ENCODE results near the gene SPTBN4. TPM values are rescaled to one million over a fixed set of nuclear protein-coding genes. Genes with fewer than 3 reads are reported as not detected.

SPTBN4 gene
- total and polyA plus RNA-seq, 2 donors (not counting 1 experiment from before 2014, with no cell fraction given): 0.03 to 0.67 TPM

GRCh38 chr19:40508739-40509260 lies 42.0 kb downstream of the SPTBN4 start:
- Histone ChIP-seq H2AFZ (ENCODE audit: insufficient read depth, low read depth, low read length, poor library complexity, severe bottlenecking) (no peak overlapping the region), H3K36me3 (replicated peaks in 1 of 2; ENCODE audit: control extremely low read depth in 1 of 2, control insufficient read depth in 1 of 2, extremely low read depth in 1 of 2, insufficient read depth in 2 of 2, low read length in 1 of 2) (no peaks in the 10 kb centered on the region), H3K9ac (ENCODE audit: low read length) (no peak overlapping the region), H3K4me3 (ENCODE audit: control extremely low read depth in 1 of 5, extremely low read depth in 1 of 5, insufficient read depth in 1 of 5, low read depth in 2 of 5, low read length in 4 of 5) (no peak overlapping the region), H3K4me2 (replicated peaks; ENCODE audit: low read depth, low read length, poor library complexity, severe bottlenecking) (no peak overlapping the region), H3K9me3 (ENCODE audit: control extremely low read depth in 1 of 3, control insufficient read depth in 2 of 3, insufficient read depth in 1 of 3, low read length in 2 of 3) (peaks cover 0 to 7% (median 0%) of the 10 kb centered on the region in 3 donors), H3K27me3 (replicated peaks in 1 of 4; ENCODE audit: control extremely low read depth in 1 of 4, control insufficient read depth in 3 of 4, insufficient read depth in 4 of 4, low read length in 3 of 4) (peaks cover 0 to 40% (median 12%) of the 10 kb centered on the region in 4 experiments), H3K27ac (ENCODE audit: low read length in 2 of 2) (no peak overlapping the region), H3K79me2 (ENCODE audit: control insufficient read depth, insufficient read depth, low read length) (no peaks in the 10 kb centered on the region), H4K20me1 (ENCODE audit: control insufficient read depth, insufficient read depth, low read length, poor library complexity, severe bottlenecking) (no peaks in the 10 kb centered on the region), H3K4me1 (ENCODE audit: control insufficient read depth in 2 of 2, insufficient read depth in 2 of 2, low read length in 2 of 2) (peaks cover 3 to 7% of the 10 kb centered on the region in 2 donors)
- H3K4me3 Mint-ChIP-seq: no peak overlapping the region
- peaks cover 3% of the 10 kb centered on the region for H3K4me1 Mint-ChIP-seq
- 74% methylated on average over 3 of the region's 8 CpGs for WGBS (ENCODE audit: insufficient coverage)
- peaks cover 49% of the 10 kb centered on the region for H3K27me3 Mint-ChIP-seq
- no peak overlapping the region for H3K27ac Mint-ChIP-seq
- no peak for TF ChIP-seq EZH2 (IDR thresholded peaks at IDR 0.05; ENCODE audit: borderline replicate concordance, insufficient read depth, low read depth, low read length, poor library complexity, severe bottlenecking)
- no peak for TF ChIP-seq CTCF (IDR thresholded peaks at IDR 0.05)
- ChIA-PET POLR2A (no interaction called here), CTCF (no interaction called here)
- DNase-seq (no peak), ATAC-seq (ENCODE audit: low read depth) (no peak)
- intact Hi-C loops (cut with micrococcal nuclease): no loop called here
- H3K9me3 Mint-ChIP-seq (ENCODE audit: insufficient read depth): no peaks in the 10 kb centered on the region

GRCh38 chr19:40510526-40511115 lies 43.8 kb downstream of the SPTBN4 start:
- no peak overlapping the region for H3K9ac ChIP-seq (ENCODE audit: low read length)
- ChIA-PET POLR2A (no interaction called here), CTCF (no interaction called here)
- Mint-ChIP-seq H3K27me3 (peaks cover 54% of the 10 kb centered on the region), H3K4me1 (peaks cover 3% of the 10 kb centered on the region), H3K27ac (no peak overlapping the region), H3K4me3 (no peak overlapping the region), H3K9me3 (ENCODE audit: insufficient read depth) (no peaks in the 10 kb centered on the region)
- H3K79me2 ChIP-seq (ENCODE audit: control insufficient read depth, insufficient read depth, low read length): no peaks in the 10 kb centered on the region
- H3K36me3 ChIP-seq (replicated peaks in 1 of 2; ENCODE audit: control extremely low read depth in 1 of 2, control insufficient read depth in 1 of 2, extremely low read depth in 1 of 2, insufficient read depth in 2 of 2, low read length in 1 of 2): no peaks in the 10 kb centered on the region
- peaks cover 0 to 7% (median 0%) of the 10 kb centered on the region in 3 donors for H3K9me3 ChIP-seq (ENCODE audit: control extremely low read depth in 1 of 3, control insufficient read depth in 2 of 3, insufficient read depth in 1 of 3, low read length in 2 of 3)
- WGBS (ENCODE audit: insufficient coverage): 98% methylated on average over 5 of the region's 7 CpGs
- H3K27ac ChIP-seq (ENCODE audit: low read length in 2 of 2): no peak overlapping the region
- no peak overlapping the region for H3K4me3 ChIP-seq (ENCODE audit: control extremely low read depth in 1 of 5, extremely low read depth in 1 of 5, insufficient read depth in 1 of 5, low read depth in 2 of 5, low read length in 4 of 5)
- no peak overlapping the region for H2AFZ ChIP-seq (ENCODE audit: insufficient read depth, low read depth, low read length, poor library complexity, severe bottlenecking)
- H3K4me2 ChIP-seq (replicated peaks; ENCODE audit: low read depth, low read length, poor library complexity, severe bottlenecking): no peak overlapping the region
- DNase-seq (no peak), ATAC-seq (ENCODE audit: low read depth) (no peak)
- TF ChIP-seq CTCF (IDR thresholded peaks at IDR 0.05): no peak
- TF ChIP-seq EZH2 (IDR thresholded peaks at IDR 0.05; ENCODE audit: borderline replicate concordance, insufficient read depth, low read depth, low read length, poor library complexity, severe bottlenecking): no peak
- H4K20me1 ChIP-seq (ENCODE audit: control insufficient read depth, insufficient read depth, low read length, poor library complexity, severe bottlenecking): no peaks in the 10 kb centered on the region
- peaks cover 3 to 7% of the 10 kb centered on the region in 2 donors for H3K4me1 ChIP-seq (ENCODE audit: control insufficient read depth in 2 of 2, insufficient read depth in 2 of 2, low read length in 2 of 2)
- intact Hi-C loops (cut with micrococcal nuclease): no loop called here
- H3K27me3 ChIP-seq (replicated peaks in 1 of 4; ENCODE audit: control extremely low read depth in 1 of 4, control insufficient read depth in 3 of 4, insufficient read depth in 4 of 4, low read length in 3 of 4): peaks cover 0 to 52% (median 16%) of the 10 kb centered on the region in 4 experiments

Data from B cell (primary cell).